Body of pancreas (tissue), 4 donors: ENCODE results near the gene CD160. TPM values are rescaled to one million over a fixed set of nuclear protein-coding genes. Genes with fewer than 3 reads are reported as not detected.
"Not testable (repeated sequence)": the region's sequence is repeated elsewhere in the genome, so short reads cannot be mapped to it uniquely, and the experiment has no call there.

ENCODE experiments used
- ATAC-seq: fragments of 150-250 bp; one replicate; pipeline ENCODE4 v1.9.1; 2016
- DNase-seq, 4 donors: peaks; one replicate each; pipeline ENCODE4 v3.0.0-alpha.2; 2019
- H3K27ac ChIP-seq, 4 donors: fragments of 200-600 bp; sonication (generic); 1 replicate in 3 of 4; 2 replicates in 1 of 4; pipeline versions ENCODE4 v1.5.1 to v1.6.1; 2016 to 2019; ENCODE audit warnings: mild to moderate bottlenecking in 1 of 4, mixed read lengths in 1 of 4, moderate library complexity in 1 of 4
- H3K27me3 ChIP-seq, 2 donors: fragments of 200-600 bp; sonication (generic); one replicate each; pipeline ENCODE4 v1.6.0; 2016; ENCODE audit warnings: mild to moderate bottlenecking in 1 of 2
- H3K36me3 ChIP-seq, 2 donors: fragments of 200-600 bp; sonication (generic); replicated peaks in 1 of 2; 2 replicates each; pipeline ENCODE4 v1.5.1; 2016; ENCODE audit warnings: low read depth in 2 of 2; ENCODE audit not compliant: insufficient read depth in 1 of 2
- H3K4me1 ChIP-seq: fragments of 200-600 bp; sonication (generic); one replicate; pipeline ENCODE4 v1.6.0; 2016
- H3K4me3 ChIP-seq, 2 donors: fragments of 200-600 bp; sonication (generic); 1 replicate in 1 of 2; 2 replicates in 1 of 2; pipeline ENCODE4 v1.5.1; 2016 to 2019
- H3K9me3 ChIP-seq, 3 donors: fragments of 200-600 bp; sonication (generic); 1 replicate in 2 of 3; 2 replicates in 1 of 3; pipeline ENCODE4 v1.5.1; 2016
- CTCF ChIP-seq, 7 experiments: fragments of 450-650 bp in 4 of 7; fragments of 200-600 bp in 3 of 7; sonication (generic) in 3 of 7; IDR thresholded peaks; one replicate each; pipeline ENCODE4 v1.5.1; 2016 to 2019; ENCODE audit warnings: antibody characterized with exemption in 7 of 7
- POLR2A ChIP-seq, 3 donors: fragments of 450-650 bp; IDR thresholded peaks; one replicate each; pipeline ENCODE4 v1.6.1; 2016; ENCODE audit warnings: antibody characterized with exemption in 3 of 3, mild to moderate bottlenecking in 2 of 3
- WGBS, 2 donors: methylation state at CpG; one replicate each; pipeline ENCODE4 v1.1.5; 2017; 5-methylcytosine and 5-hydroxymethylcytosine counted together
- intact Hi-C: fragments of 100-400 bp; cut with DNase I; formaldehyde crosslinking; loops from one replicate; pipeline ENCODE4 v1.15.1; 2023
- total RNA-seq, 2 donors: library from RNA; depleted of rRNA; stranded (reverse); fragments of >200 nt; gene quantifications; one replicate each; pipeline ENCODE4 v1.1.0, GENCODE V29; 2016

CD160 gene
- total RNA-seq, 2 donors from 2014 or later = not detected

GRCh38 chr1:145758116-145758515 is 38.8 kb downstream of the CD160 start:
- H3K36me3 ChIP-seq = peaks cover 0 to 3% of the 10 kb centered on the region in 2 donors
- no peak for ATAC-seq
- WGBS, 2 donors = 100% methylated on average over 1 of the region's 1 CpG
- DNase-seq = no peak
- H3K27ac ChIP-seq = no peak overlapping the region
- H3K4me3 ChIP-seq = no peak overlapping the region
- no peak for TF ChIP-seq POLR2A (IDR thresholded peaks at IDR 0.05)
- TF ChIP-seq CTCF (IDR thresholded peaks at IDR 0.05) = no peak
- no peaks in the 10 kb centered on the region for H3K9me3 ChIP-seq
- H3K4me1 ChIP-seq = no peaks in the 10 kb centered on the region
- intact Hi-C loops = no loop called here
- no peaks in the 10 kb centered on the region for H3K27me3 ChIP-seq

GRCh38 chr1:145758575-145758974 is 39.3 kb downstream of the CD160 start:
- no peak overlapping the region for H3K27ac ChIP-seq
- no peak overlapping the region for H3K4me3 ChIP-seq
- no peaks in the 10 kb centered on the region for H3K9me3 ChIP-seq
- TF ChIP-seq POLR2A (IDR thresholded peaks at IDR 0.05) (no peak), CTCF (IDR thresholded peaks at IDR 0.05) (no peak)
- H3K36me3 ChIP-seq = peaks cover 0 to 3% of the 10 kb centered on the region in 2 donors
- 90 to 100% methylated on average over 1 of the region's 1 CpG for WGBS, 2 donors
- intact Hi-C loops = no loop called here
- ATAC-seq (no peak), DNase-seq (no peak)
- H3K27me3 ChIP-seq = no peaks in the 10 kb centered on the region
- no peaks in the 10 kb centered on the region for H3K4me1 ChIP-seq

DNA sequence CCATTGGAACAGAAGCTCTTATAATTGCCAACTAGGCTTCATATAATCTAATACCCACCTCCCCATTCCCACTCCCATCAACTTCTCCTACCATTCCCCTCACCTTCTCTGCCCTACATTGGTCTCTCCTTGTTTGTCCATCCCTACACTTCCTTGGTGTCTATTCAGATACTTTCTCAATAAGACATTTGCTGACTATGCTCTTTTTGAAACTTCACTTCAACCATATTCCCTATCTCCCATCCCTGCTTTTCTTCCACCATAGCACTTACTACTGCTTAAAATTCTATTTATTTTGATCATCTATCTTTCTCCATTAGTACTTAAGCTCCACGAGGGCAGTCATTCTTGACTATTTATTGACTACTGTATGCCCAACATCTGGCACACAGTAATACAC is 40.4 kb downstream of the CD160 start:
- Histone ChIP-seq H3K27me3 (no peaks in the 10 kb centered on the region), H3K36me3 (peaks cover 0 to 3% of the 10 kb centered on the region in 2 donors), H3K9me3 (no peaks in the 10 kb centered on the region), H3K27ac (no peak overlapping the region), H3K4me3 (no peak overlapping the region), H3K4me1 (no peaks in the 10 kb centered on the region)
- ATAC-seq = no peak
- DNase-seq = no peak
- TF ChIP-seq POLR2A (IDR thresholded peaks at IDR 0.05) = no peak
- TF ChIP-seq CTCF (IDR thresholded peaks at IDR 0.05) = no peak
- WGBS, 2 donors = 81 to 94% methylated on average over 1 of the region's 1 CpG
- intact Hi-C loops = no loop called here

GRCh38 chr1:145760395-145760949 is 41.2 kb downstream of the CD160 start:
- ATAC-seq, H3K27ac ChIP-seq, H3K27me3 ChIP-seq, DNase-seq, intact Hi-C loops, H3K4me3 ChIP-seq, H3K36me3 ChIP-seq, H3K4me1 ChIP-seq, H3K9me3 ChIP-seq: not testable (repeated sequence)
- 96 to 98% methylated on average over 4 of the region's 4 CpGs for WGBS, 2 donors

DNA sequence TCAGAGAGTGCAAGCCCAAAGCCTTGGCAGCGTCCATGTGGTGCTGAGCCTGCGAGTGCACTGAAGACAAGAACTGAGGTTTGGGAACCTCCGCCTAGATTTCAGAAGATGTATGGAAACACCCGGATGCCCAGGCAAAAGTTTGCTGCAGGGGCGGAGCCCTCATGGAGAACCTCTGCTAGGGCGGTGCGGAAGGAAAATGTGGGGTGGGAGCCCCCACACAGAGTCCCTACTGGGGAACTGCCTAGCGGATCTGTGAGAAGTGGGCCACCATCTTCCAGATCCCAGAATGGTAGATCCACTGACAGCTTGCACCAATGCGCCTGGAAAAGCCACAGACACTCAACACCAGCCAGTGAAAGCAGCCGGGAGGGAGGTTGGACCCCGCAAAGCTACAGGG is 42.2 kb downstream of the CD160 start:
- H3K4me1 ChIP-seq, intact Hi-C loops, H3K4me3 ChIP-seq, ATAC-seq, H3K27ac ChIP-seq, H3K27me3 ChIP-seq, H3K9me3 ChIP-seq, DNase-seq, H3K36me3 ChIP-seq: not testable (repeated sequence)
- WGBS, 2 donors = 93 to 98% methylated on average over 9 to 11 of the region's 11 CpGs

DNA sequence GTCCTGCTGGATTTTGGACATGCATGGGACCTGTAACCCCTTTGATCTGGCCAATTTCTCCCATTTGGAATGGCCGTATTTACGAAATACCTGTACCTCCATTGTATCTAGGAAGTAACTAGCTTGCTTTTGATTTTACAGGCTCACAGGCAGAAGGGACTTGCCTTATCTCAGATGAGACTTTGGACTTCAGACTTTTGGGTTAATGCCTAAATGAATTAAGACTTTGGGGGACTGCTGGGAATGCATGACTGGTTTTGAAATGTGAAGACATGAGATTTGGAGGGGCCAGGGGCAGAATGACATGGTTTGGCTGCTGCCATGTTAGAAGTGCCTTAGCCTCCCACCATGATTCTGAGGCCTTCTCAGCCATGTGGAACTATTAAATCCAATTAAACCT is 42.7 kb downstream of the CD160 start:
- H3K27me3 ChIP-seq, H3K4me3 ChIP-seq, ATAC-seq, H3K27ac ChIP-seq, H3K36me3 ChIP-seq, intact Hi-C loops, DNase-seq, H3K4me1 ChIP-seq, H3K9me3 ChIP-seq: not testable (repeated sequence)
- 88 to 95% methylated on average over 2 of the region's 2 CpGs for WGBS, 2 donors

- WGBS, 2 donors = 98 to 100% methylated on average over 4 to 24 of the region's 52 CpGs
- H3K4me1 ChIP-seq, H3K9me3 ChIP-seq, DNase-seq, H3K36me3 ChIP-seq, H3K4me3 ChIP-seq, intact Hi-C loops, ATAC-seq, H3K27me3 ChIP-seq, H3K27ac ChIP-seq: not testable (repeated sequence)
These were observed 45.1 kb downstream of the CD160 start for GRCh38 chr1:145764231-145764940.

DNA sequence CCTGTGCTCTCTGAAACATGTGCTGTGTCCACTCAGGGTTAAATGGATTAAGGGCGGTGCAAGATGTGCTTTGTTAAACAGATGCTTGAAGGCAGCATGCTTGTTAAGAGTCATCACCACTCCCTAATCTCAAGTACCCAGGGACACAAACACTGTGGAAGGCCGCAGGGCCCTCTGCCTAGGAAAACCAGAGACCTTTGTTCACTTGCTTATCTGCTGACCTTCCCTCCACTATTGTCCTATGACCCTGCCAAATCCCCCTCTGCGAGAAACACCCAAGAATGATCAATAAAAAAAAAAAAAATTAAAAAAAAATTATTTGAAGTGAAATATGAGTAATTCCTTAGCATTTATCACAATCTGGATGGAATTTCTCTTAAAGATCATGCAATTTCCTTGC is 45.8 kb downstream of the CD160 start:
- WGBS, 2 donors = 26 to 31% methylated on average over 2 of the region's 3 CpGs
- DNase-seq, H3K9me3 ChIP-seq, H3K27ac ChIP-seq, intact Hi-C loops, ATAC-seq, H3K27me3 ChIP-seq, H3K36me3 ChIP-seq, H3K4me1 ChIP-seq, H3K4me3 ChIP-seq: not testable (repeated sequence)
